HG02623 (cell line): Measurements from ENCODE around the gene PCNX4.

Source experiments
- ATAC-seq: cut with Tn5 transposase; IDR thresholded peaks from one replicate; pipeline ENCODE4 v1.9.1; 2021; ENCODE audit warnings: moderate library complexity; ENCODE audit not compliant: unreplicated experiment

Gene PCNX4

GRCh38 chr14:60101786-60102185 is 10.1 kb downstream of the PCNX4 start:
- ATAC-seq, result no peak

- ATAC-seq, result no peak
Measured at GRCh38 chr14:60102389-60102788, 10.7 kb downstream of the PCNX4 start.

GRCh38 chr14:60106339-60106738 is 14.6 kb downstream of the PCNX4 start:
- no peak for ATAC-seq

GRCh38 chr14:60107477-60107876 is 15.8 kb downstream of the PCNX4 start:
- ATAC-seq, result no peak

- no peak for ATAC-seq
Measured at GRCh38 chr14:60111732-60112131, 20.0 kb downstream of the PCNX4 start.

GRCh38 chr14:60114881-60115280 is 23.2 kb downstream of the PCNX4 start:
- ATAC-seq, result no peak

GRCh38 chr14:60116181-60116580 is 24.5 kb downstream of the PCNX4 start:
- ATAC-seq, result no peak

GRCh38 chr14:60125918-60126317 is 34.2 kb downstream of the PCNX4 start:
- ATAC-seq, result no peak

GRCh38 chr14:60133487-60133886 is 41.8 kb downstream of the PCNX4 start:
- no peak for ATAC-seq

- ATAC-seq, result no peak
Measured at GRCh38 chr14:60134702-60135101, 43.0 kb downstream of the PCNX4 start.

GRCh38 chr14:60151715-60152114 is 60.0 kb downstream of the PCNX4 start:
- peak; percentile 84 for ATAC-seq

- ATAC-seq, result no peak
Measured at GRCh38 chr14:60153991-60154390, 62.3 kb downstream of the PCNX4 start.

GRCh38 chr14:60154671-60155070 is 62.9 kb downstream of the PCNX4 start:
- no peak for ATAC-seq

GRCh38 chr14:60160422-60160821 is 68.7 kb downstream of the PCNX4 start:
- no peak for ATAC-seq

GRCh38 chr14:60161196-60162107 is 69.7 kb downstream of the PCNX4 start:
- no peak for ATAC-seq

GRCh38 chr14:60163693-60164092 is 72.0 kb downstream of the PCNX4 start:
- ATAC-seq, result no peak

- ATAC-seq, result peak; percentile 7
Measured at GRCh38 chr14:60164404-60164711, 72.6 kb downstream of the PCNX4 start.

GRCh38 chr14:60164712-60165546 is 73.2 kb downstream of the PCNX4 start, which contains the start of gene DHRS7:
Gene DHRS7 (minus strand): TSS chr14:60165398. CDS start chr14:60165309, 89 bp downstream.
- ATAC-seq, result peak; percentile 85

- ATAC-seq, result peak; percentile 11
Measured at GRCh38 chr14:60165547-60165876, 73.8 kb downstream of the PCNX4 start.

- no peak for ATAC-seq
Measured at GRCh38 chr14:60166142-60166541, 74.4 kb downstream of the PCNX4 start.

GRCh38 chr14:60169722-60170121 is 78.0 kb downstream of the PCNX4 start:
- ATAC-seq, result no peak

- no peak for ATAC-seq
Measured at GRCh38 chr14:60170948-60171347, 79.2 kb downstream of the PCNX4 start.
